C1 segment of cervical spinal cord (tissue), 14 donors: Measurements from ENCODE around the gene XPC.
"Not testable (repeated sequence)": the region's sequence is repeated elsewhere in the genome, so short reads cannot be mapped to it uniquely, and the experiment has no call there.

ENCODE experiments used
- DNase-seq, 14 donors: peaks; one replicate each; lab custom pipeline; 2025; lab: John Stamatoyannopoulos, UW

XPC gene

GRCh38 chr3:14178247-14179113 is at the start of gene XPC, which contains the start of gene LSM3:
Gene XPC (minus strand): TSS chr3:14178601. CDS start chr3:14178568, 33 bp downstream.
Gene LSM3 (plus strand): TSS chr3:14178817. CDS start chr3:14178861, 44 bp downstream.
- peak; percentile 76 to 99 (median 94) for DNase-seq

DNA sequence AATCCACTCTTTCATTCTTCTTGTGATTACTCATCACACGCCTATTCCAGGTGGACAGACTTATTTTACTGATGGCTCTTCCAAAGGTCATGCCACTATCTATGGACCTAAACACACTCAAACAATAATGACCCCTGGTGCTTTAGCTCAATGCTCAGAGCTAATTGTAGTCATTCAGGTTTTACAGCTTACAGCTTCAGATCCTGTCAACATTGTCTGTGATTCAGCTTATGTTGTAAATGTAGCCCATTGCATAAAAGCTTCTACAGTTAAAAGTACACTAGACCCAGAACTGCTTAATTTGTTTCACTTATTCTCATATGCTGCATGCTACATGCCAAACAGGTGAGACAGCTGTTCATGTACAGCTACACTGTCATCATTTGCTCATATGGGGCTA is 49.5 kb upstream of the XPC start:
- no peak for DNase-seq

- not testable (repeated sequence) for DNase-seq
Measured at GRCh38 chr3:14226351-14226750, 48.0 kb upstream of the XPC start.

GRCh38 chr3:14225421-14225820 is 47.0 kb upstream of the XPC start:
- no peak for DNase-seq

DNA sequence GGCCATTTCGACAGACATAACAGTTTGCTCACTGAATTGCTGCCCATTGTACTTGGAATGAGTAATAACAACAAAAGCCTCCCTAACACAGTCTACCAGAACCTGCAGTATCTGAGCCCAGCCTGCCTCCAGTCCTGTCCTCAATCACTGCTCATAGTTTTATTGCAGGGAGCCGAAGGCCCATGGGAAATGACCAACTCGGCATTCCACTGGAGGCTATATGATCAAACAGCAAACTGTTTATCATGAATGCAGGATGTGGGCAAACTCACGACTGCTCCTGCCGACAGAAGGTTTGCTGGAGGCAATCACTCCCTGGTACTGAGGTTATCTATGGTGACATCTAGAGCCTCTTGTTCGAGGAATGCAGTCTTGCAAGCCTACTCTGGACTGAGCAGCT is 46.5 kb upstream of the XPC start:
- DNase-seq = no peak

- no peak for DNase-seq
Measured at GRCh38 chr3:14223595-14223994, 45.2 kb upstream of the XPC start.

- DNase-seq = no peak
Measured at GRCh38 chr3:14222900-14223594, 44.6 kb upstream of the XPC start.

DNA sequence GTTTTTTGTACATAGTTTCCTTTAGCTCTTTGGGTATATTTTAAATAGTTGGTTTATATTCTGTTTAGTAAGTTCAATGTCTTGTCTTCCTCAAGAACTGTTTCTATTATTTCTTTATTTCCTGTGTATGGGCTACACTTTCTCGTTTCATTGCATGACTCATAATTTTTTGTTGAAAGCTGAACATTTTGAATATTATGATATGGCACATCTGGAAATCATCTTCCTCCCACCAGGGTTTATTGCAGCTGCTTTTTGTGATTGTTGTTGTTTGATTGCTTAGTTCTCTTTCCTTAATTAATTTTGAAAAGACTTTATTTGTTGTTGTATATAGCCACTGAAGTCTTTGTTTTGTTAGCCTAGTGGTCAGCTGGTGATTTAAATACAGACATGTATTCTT is 44.1 kb upstream of the XPC start:
- DNase-seq = no peak

GRCh38 chr3:14221902-14222301 is 43.5 kb upstream of the XPC start:
- DNase-seq = no peak

GRCh38 chr3:14220933-14221332 is 42.5 kb upstream of the XPC start:
- DNase-seq = no peak

DNA sequence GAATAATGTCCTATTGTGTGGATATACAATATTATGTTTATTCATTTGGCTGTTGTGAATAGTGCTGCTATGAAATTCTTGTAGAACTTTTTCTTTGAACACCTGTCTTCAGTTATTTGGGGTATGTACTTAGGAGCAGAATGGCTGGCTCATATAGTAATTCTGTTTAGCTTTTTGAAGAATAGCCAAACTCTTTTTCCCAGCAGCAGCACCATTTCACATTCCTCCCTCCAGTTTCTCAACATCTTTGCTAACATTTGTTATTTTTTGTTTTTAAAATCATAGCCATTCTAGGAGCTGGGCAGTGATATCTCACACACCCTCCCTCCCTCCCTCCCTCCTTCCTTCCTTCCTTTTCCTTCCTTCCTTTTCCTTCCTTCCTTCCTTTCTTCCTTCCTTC is 40.0 kb upstream of the XPC start:
- no peak for DNase-seq

- peak in 12 of 14 donors; percentile 10 to 80 (median 49) for DNase-seq
Measured at GRCh38 chr3:14216257-14217048, 38.1 kb upstream of the XPC start.

DNA sequence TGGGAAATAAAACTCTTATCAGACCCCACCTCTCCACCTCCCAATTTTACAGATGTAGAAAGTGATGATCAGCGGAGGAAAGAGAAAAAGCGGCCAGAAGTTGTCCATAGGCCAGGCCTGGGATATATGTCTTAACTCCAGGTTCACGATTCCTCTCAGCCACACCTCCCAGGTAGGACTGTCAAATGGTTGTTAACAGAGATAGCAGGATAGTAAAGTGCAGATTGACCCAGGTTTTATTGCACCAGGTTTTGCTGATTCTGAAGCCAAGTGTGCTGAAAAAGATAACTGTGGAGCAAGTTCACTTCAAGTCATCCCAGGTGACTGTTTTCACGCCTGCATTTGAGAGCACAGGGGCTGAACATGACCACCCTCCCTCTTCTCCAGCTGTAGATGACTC is 36.4 kb upstream of the XPC start:
- no peak for DNase-seq

GRCh38 chr3:14213066-14213774 is 34.8 kb upstream of the XPC start:
- no peak for DNase-seq

GRCh38 chr3:14212032-14212431 is 33.6 kb upstream of the XPC start:
- no peak for DNase-seq

DNA sequence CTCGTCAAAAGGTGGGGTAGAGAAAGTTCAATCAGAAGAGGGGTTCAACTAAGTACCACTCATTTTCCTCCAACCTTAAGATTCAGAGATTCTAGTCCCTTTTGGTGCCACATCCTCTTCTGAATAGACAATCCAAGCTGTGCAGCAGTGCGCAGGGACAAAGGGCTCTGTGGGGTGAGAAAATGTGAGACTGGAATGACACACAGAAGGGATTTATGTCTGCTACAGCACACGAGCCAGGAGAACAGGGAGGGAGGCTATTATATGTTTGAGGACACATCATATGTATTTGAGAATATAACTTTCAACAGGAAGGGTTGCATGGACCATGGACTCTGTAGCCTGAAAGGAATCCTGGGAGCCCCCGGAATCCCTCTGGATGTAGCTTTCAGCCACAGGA is 33.2 kb upstream of the XPC start:
- no peak for DNase-seq

- no peak for DNase-seq
Measured at GRCh38 chr3:14210843-14211594, 32.6 kb upstream of the XPC start.

DNA sequence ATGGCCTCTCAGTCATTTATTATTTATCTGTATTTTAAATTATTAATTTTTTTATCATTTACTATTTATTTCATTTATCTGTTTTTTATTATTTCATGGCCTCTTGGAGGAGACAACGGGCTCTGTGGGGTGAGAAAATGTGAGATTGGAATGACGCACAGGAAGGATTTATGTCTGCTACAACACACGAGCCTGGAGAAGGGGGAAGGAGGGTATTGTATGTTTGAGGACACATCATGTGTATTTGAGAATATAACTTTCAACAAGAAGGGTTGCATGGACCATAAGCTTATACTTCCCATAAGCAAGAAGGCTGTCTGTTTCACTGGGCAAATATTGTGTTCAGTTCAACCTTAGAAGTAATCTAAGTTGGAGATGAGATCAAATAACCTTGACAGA is 31.9 kb upstream of the XPC start:
- DNase-seq = no peak

GRCh38 chr3:14209581-14210289 is 31.3 kb upstream of the XPC start:
- no peak for DNase-seq

DNA sequence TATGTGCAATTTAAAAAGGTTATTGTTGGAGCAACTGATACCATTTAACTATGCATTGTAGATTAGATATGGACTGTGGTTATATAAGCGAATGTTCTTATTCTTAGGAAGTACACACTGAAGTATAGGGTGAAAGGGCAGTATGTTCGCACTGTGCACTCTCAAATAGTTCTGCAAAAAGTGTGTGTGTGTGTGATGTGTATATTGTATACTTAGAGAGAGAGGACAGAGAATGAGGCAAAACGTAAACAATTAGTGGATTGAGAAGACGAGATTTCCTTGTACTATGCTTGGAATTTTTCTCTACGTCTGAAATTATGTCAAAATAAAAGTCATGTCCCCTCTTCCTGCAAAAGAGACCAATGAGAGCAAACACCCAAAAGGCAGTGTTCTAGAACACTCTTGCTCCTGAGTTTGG is 30.6 kb upstream of the XPC start:
- DNase-seq = no peak
